Stimulated activated CD4-positive, alpha-beta T cell treated with anti-CD3 and anti-CD28 coated beads, TNF-alpha, amount 100 ng/mL, for 1 hour (primary cell): ENCODE data around the gene ABHD17C.
A peak's percentile ranks its signal among the peaks of the same experiment; 100 is the strongest.

ENCODE experiments used
- DNase-seq, 3 donors: peaks; one replicate each; pipeline ENCODE4 v3.0.0-alpha.2; 2020; ENCODE audit warnings: low read depth in 3 of 3, low spot score in 1 of 3

ABHD17C gene

GRCh38 chr15:80689294-80689693 lies 5.8 kb upstream of the ABHD17C start:
- no peak for DNase-seq

GRCh38 chr15:80689716-80690115 lies 5.4 kb upstream of the ABHD17C start:
- no peak for DNase-seq

- no peak for DNase-seq
These were observed 3.5 kb upstream of the ABHD17C start for GRCh38 chr15:80691575-80691974.

DNA sequence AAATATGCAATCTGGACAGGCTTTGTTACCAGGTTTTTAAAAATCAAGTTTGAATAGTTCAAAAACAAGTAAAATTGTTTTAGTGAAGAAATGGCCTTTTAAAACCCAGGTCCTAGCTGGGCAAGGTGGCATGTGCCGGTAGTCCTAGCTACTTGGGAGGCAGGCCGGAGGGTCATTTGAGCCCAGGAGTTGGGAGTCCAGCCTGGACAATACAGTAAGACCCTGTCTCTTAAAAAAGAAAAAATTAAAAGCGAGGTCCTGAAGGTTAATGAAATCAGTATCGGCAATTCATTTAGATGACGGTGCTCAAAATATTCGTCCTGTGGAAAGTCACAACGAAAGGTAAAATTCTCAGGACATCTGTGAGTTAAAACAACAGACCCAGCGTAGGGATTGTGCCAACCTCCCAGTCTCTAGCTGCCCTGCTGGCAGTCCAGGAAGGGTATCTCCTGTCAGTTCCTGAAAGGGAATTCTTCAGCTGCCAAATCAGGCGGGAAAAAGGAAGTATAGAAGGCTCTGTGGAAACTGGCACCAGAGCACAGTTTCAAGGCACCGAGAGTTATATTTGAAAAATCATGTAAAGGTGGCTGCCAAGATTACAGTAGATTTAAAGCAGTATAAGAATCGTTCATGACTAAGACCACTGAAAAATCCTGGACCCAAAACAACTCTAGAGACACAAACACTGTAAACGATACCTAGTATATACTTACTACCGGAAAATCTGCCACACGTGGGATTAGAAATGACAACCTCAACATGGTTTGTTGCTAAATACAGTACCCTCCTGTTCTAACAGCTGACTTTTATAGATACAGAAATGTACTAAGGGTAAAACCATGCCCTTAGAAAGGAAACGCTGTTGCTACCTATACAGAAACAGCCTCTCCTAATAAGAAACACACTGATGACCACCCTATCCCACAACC lies 1.2 kb upstream of the ABHD17C start:
- DNase-seq: no peak

DNA sequence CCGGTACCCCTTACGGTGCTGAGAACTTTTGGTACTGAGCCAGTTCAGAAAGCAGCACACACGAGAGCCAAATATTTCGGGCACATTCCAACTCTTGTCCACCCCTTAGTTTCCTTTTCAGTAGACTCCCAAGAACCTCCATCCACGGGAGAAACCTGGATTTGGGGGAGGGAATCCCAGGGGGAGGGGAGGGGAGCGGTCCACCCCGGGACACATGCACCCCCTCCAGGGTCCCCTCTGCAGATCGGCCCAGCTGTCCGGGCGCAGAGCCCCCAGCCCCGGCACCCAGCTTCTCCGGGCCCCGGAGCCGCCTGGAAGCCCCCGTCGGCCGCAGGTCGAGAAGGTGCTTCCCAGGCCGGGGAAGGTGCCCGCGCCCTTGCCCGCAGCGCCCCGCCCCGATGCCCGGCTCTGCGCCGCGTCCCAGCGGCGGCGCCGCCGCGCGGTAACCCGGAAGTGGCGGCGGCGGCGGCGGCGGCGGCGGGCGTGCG lies 455 bp upstream of the ABHD17C start:
- peak in 1 of 3 donors; percentile 18 for DNase-seq

GRCh38 chr15:80695911-80696661 lies 976 bp downstream of the ABHD17C start:
- DNase-seq: peak in 1 of 3 donors; percentile 1

DNA sequence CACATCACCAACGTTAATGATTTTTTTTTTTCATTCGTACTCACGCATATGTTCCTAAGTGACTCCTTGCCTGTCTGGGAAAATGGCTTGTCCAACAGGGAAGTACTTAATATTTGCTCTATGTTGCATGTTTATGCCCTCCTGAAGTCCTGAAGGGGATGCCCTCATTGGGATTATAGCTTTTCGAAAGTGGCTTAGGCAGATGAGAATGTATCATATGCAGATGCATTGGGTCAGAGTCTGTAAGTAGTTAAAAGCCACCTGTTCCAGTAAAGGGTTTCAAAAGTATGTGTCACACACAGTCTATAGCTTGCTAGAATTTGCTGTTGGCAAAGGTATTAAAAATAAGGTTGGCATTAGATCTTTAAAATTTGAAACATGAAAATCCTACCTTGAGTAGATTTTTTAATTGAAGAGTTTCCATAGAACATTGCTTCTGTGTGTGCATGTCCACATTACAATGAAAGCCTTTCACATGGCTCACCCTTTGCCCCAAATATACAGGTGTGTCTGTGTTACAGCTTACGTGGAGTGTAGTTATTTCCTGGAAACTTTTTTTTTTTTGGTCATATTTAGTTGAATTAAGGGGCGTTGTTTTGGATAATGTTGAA lies 2.1 kb downstream of the ABHD17C start:
- DNase-seq: no peak

DNA sequence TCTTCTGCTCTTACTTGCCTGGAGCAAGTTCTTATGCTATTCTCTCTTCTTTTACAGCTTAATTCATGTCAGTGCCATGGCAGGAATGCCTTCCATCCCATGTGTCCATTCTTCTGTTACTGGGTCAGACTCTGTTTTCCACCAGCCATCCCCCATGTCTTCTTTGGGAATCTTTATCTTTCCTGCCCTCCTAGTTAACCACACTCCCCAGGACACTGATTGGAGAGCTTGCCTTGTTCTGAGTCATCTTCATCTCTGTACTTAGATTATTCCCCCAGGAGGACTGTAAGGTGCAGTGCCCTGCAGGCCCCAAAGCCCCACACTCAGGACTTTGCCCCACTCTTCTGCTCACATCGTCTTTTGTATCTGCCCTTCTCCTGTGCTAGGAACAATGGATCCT lies 3.6 kb downstream of the ABHD17C start:
- no peak for DNase-seq

- no peak for DNase-seq
These were observed 4.9 kb downstream of the ABHD17C start for GRCh38 chr15:80699981-80700380.

DNA sequence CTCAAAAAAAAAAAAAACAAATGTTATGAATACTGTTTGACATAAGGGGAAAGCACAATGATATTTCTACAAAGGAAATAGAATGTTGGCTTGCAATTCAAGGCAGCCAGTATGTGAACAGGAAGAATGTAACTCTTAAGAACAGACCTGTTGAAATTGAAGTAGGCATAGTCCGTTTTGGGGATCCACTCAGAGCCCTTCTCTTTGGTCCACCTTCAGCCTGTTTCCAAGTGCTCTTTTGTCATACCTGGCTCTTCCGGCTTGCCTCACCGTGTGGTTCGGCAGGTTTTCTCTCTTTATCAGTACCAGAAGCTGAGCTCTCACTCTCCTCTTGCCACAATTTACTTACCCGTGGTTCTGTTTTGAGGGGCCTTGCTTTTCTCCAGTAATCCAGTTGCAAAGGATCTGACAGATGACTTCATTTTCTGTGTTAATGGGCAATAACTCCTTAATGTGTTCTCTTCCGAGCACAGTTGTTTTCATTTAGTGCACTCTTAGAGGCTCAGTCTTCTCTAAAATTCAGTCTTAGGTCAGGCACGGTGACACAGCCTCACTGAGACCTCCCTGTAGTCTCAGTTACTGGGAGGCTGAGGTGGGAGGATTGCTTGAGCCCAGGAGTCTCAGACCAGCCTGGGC lies 6.7 kb downstream of the ABHD17C start:
- no peak for DNase-seq

DNA sequence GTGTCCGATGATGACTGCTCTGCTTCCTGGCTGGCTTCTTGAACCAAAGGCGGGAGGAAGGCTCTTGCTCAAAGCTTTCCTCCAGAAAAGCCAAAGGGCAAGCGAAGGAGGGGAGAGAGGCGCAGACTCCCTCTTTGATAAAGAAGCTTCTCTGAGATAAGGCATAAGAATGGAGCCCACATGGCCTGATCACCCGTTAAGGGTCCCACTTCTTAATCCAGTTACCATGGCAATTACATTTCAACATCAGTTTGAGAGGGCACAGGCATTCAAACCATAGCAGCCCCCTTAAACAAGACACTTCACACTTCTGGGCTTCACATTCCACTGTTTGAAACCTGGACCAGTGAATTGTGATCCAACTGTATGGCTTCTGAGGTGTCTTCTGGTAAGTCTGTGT lies 8.0 kb downstream of the ABHD17C start:
- DNase-seq: no peak

DNA sequence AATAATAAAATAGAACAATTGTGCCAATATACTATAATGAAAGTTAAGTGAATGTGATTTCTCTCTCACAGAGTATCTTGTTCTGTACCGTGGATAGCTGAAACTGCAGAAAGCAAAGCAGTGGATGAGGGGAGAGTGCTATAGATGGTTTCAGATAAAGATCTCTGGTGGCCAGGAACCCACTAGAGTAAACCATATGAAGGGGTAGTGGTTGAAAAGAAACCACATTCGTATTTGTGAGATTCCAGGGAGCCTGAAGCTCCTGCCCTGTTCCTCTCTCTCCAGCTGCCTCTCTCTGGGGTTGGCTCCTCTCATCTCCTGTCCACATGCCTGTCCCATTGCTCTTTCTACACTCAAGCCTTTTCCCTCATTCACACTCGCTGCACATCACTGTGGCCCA lies 8.9 kb downstream of the ABHD17C start:
- no peak for DNase-seq

- no peak for DNase-seq
These were observed 11.1 kb downstream of the ABHD17C start for GRCh38 chr15:80706161-80706560.

DNA sequence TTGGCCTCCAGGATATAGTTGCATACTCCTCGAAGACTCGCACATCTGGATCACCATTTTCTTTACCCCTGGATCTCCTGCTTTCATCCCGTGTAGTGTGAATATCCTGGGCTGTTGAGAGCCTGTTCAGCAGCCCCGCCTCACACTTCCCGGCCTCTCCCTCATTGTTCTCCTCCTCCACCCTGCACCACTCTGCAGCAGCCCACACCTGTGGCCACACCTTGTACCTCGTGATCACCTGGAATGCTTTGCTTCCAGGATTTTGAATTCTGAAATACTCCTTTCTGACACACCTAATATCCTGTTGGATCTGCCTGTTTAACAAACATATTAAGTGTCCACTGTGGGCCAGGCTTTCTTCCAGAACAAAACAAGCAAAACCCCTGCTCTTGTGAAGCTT lies 14.4 kb downstream of the ABHD17C start:
- no peak for DNase-seq

- no peak for DNase-seq
These were observed 15.8 kb downstream of the ABHD17C start for GRCh38 chr15:80710635-80711554.

DNA sequence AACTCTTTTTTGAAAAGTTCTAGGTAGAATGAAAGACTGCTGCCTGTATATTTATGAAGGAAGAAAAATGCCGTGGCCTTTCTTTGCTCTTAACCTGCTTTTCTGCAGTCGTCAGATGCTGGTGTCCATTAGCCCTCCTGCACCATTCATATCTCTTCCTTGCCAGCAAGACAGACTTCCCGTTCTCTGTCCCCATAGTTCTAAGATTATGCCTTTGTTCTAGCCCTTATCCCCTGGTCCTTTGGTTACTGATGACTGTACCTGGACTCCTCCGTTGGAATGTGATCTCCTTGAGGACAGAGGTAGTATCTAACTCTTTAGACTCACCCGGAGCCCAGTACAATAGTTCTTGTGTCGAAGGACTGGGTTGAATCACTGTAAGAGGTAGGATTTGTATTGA lies 16.8 kb downstream of the ABHD17C start:
- no peak for DNase-seq

DNA sequence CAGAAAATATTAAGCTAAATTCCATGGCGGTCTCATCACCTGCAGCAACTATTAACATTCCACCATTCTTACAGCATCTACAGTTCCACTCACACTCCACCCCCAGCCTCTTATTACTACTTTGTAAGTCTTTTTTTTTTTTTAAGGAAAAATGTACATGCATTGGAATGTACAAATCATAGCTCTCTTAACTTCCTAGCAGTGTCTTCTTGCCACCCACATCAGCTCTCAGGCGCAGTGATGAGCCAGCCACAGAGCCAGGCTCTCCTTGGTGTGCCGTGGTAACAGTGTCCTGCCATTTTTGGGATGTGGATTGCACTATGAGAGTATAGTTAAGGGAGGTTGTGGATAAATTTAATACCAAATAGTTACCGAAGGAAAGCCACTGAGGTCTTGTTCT lies 17.8 kb downstream of the ABHD17C start:
- no peak for DNase-seq

DNA sequence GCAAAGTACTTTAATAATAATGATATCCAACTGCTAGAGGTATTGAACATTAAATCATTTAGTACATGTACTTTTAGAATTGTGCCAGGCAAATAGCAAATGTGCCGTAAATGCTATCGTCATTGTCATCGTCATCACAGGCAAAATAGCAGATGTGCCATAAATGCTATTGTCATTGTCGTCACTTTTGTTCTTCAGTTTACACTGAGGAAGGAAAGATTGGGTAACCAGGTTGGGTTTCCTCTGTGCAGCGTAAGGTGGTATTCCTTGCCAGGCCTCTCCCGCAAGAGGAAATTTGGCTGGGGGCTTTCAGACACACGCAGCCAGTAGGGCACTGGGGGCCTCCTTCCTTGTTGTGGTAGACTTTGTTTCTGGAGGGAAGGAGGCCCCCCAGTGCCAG lies 26.4 kb downstream of the ABHD17C start:
- no peak for DNase-seq

GRCh38 chr15:80722811-80723210 lies 27.7 kb downstream of the ABHD17C start:
- no peak for DNase-seq

DNA sequence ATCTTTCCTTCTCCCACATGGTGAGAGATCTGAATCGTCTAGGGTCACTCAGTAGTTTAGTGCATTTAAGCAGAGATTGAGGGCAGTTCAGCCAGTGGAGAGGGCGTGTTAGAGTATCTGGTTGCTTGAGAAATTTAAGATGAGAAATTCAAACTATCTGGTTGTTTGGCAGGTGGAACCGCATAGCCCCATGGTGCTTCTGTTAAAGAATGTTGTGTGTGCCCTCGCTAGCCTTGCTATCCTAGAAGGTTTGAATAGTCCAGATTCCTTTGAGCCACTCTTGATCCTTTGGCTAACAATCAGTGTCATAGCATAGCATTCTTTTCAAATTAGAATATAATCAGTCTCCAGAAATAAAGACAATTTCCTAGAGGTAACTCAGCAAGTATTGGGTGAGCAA lies 32.1 kb downstream of the ABHD17C start:
- DNase-seq: no peak
